Occipital lobe (tissue), 2 donors: Measurements from ENCODE around the gene RASA4B. TPM values are rescaled to one million over a fixed set of nuclear protein-coding genes. Genes with fewer than 3 reads are reported as not detected.

ENCODE experiments used
- DNase-seq: peaks from one replicate; lab custom pipeline; 2025; lab: John Stamatoyannopoulos, UW
- total RNA-seq: library from RNA; depleted of rRNA; stranded (reverse); fragments of >200 nt; gene quantifications from one replicate; pipeline ENCODE4 v1.2.3, GENCODE V29; 2014

The RASA4B gene
- total RNA-seq, 1 donor from 2014 or later, result 12.8 TPM

DNA sequence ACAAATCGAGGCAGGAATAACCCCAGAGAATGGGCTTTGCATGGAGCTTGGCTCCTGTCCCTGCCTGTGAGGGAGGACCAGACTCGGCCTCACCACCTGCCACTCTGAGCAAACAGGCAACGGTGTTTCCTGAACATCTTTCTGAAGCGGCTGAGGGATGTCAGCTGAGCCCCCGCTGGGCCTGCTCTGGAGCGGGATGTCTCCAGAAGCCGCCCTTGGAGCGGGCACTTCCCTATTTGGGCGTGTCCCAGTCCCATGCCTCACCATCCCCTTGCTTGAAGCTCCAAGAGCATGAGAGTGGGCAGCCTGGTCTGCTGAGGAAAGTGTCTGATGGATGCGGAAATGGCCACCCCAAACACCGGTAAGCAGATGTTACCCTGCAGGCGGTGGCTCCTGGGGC is 63.1 kb downstream of the RASA4B start:
- DNase-seq, result no peak

DNA sequence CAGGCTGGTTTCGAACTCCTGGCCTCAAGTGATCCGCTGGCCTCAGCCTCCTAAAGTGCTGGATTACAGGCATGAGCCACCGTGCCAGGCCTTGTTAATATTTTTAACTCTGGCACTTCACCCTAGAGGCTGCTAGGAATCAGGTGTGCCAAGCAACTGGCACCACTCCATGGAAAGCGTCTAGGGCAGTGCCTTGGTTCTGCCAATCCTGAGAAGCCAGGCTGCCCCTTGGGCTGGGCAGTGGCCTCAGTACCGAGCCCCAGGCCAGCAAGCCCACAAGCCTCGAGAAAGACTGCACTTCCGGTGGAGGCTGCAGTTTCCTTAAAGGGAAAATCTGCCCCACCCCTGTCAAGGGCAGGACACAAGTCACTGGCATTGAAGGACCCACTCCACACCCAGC is 64.3 kb downstream of the RASA4B start:
- no peak for DNase-seq

DNA sequence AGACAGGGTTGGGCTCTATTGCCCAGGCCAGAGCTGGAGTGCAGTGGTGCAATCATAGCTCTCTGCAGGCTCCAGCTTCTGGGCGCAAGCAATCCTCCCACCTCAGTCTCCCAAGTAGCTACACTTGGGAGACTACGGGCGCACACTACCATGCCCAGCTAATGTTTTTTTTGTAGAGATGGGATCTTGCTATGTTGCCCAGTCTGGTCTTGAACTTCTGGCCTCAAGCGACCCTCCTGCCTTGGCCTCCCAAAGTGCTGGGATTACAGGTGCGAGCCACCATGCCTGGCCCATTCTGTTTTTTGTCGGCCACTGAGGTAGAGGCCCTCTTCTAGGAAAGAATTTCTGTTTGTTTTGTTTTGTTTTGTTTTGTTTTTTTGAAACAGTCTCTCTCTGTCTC is 65.1 kb downstream of the RASA4B start:
- DNase-seq, result no peak

DNA sequence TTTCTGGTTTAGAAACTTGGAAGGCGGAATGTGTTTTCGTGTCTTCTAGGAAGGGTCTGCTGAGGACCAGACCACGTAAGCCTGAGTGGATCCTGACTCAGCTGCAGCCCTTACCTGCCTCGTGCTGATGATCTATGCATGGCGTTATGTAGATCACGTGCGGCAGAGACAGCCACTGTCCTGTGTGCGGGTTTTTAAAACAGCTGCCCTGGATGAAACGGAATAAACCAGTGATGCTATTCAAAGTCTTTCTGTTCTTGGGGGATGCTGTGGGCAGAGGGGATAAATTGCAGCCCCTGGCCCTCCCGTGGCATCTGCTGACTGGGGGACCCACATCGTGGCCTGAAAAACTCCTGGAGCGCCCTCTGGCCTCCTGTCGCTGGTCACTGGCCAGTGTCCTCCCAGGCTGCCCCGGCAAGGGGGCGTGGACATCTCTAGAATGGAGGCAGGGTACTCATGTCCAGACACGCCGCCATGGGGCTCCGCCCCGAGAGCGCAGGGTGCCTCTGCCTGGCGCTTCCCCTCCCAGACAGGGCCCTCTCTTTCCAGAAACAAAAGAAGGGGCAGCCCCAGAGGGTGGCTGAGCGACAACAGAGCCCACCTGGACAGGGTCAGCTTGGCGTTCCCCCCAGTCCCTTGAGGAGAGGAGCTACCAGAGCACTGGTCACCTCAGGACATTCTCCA is 66.1 kb downstream of the RASA4B start:
- DNase-seq, result no peak

DNA sequence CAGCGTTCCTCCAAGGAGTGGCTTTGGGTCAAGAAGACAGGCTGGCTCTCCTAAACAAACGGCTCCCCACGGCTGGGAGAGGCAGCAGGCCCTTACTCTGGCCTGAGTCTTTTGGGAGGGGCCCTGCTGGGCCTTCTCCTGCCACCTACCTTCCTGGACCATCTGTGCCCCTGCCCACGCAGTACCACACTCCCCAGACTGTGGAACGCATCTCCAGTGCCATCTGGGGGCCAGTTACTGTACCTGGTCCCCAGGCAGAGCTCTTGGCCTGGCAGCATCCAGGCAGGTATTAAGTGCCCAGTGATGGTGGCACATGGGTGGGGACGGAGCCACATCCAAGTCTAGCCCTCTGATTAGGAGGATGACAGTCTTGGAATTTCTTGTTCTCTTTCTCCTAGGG is 67.3 kb downstream of the RASA4B start:
- DNase-seq, result no peak

DNA sequence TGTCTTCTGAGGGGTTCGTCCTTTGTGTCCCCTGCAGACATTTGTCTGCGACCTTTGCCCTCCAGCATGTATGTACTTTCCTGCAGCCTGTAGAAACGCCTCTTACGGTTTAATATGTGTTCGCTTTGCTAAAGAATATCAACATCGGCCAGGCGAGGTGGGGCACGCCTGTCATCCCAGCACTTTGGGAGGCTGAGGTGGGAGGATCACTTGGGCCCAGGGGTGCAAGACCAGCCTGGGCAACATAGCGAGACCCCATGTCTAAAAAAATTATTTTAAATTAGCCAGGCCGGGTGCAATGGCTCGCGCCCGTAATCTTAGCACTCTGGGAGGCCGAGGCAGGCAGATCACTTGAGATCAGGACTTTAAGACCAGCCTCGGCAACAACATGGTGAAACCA is 68.4 kb downstream of the RASA4B start:
- no peak for DNase-seq

DNA sequence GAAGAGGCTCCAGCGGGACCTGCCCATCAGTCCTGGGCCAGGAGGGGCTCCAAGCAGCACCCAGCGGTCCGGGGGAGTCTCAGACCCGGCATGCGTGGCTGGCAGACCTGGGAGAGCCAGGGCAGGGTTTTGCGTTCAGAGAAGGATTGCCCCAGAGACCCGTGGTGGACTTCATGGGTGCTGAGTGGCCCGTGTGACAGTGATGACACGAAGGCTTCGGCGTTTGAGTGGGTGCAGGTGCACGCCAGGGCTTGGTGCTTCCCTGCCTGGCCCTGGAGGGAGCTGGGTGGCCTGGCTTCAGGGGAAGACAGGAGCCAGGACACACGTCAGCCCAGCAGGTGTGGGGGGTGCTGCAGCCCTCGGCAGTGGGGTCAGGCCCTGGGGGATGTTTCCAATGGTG is 70.3 kb downstream of the RASA4B start:
- DNase-seq, result no peak

DNA sequence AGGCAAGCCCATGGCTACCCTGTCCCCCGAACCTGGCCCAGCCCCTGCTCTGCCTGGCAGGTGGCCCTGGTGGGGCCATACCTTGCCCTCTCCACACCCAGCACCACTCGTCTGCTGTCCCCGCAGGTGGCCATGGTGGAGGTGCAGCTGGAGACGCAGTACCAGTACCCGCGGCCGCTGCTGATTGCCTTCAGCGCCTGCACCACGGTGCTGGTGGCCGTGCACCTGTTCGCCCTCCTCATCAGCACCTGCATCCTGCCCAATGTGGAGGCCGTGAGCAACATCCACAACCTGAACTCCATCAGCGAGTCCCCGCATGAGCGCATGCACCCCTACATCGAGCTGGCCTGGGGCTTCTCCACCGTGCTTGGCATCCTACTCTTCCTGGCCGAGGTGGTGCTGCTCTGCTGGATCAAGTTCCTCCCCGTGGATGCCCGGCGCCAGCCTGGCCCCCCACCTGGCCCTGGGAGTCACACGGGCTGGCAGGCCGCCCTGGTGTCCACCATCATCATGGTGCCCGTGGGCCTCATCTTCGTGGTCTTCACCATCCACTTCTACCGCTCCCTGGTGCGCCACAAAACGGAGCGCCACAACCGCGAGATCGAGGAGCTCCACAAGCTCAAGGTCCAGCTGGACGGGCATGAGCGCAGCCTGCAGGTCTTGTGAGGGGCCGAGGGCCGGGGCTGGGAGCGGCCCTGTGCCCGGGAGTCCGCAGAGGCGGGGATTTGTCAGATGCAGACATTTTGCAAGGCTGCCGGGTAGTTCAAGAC is 71.0 kb downstream of the RASA4B start:
- DNase-seq, result no peak

DNA sequence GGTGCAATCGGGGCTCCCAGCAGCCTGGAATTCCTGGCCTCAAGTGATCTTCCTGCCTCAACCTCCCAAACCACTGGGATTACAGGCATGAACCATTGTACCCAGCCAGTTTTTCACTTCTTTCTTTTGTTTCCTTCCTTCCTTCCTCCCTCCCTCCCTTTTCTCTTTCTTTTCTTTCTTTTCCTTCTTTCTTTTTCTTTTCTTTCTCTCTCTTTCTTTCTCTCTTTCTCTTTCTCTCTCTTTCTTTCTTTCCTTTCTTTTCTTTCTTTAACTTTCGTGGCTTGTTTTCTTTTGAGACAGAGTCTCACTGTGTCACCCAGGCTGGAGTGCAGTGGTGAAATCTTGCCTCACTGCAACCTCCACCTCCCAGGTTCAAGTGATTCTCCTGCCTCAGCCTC is 71.9 kb downstream of the RASA4B start:
- no peak for DNase-seq

DNA sequence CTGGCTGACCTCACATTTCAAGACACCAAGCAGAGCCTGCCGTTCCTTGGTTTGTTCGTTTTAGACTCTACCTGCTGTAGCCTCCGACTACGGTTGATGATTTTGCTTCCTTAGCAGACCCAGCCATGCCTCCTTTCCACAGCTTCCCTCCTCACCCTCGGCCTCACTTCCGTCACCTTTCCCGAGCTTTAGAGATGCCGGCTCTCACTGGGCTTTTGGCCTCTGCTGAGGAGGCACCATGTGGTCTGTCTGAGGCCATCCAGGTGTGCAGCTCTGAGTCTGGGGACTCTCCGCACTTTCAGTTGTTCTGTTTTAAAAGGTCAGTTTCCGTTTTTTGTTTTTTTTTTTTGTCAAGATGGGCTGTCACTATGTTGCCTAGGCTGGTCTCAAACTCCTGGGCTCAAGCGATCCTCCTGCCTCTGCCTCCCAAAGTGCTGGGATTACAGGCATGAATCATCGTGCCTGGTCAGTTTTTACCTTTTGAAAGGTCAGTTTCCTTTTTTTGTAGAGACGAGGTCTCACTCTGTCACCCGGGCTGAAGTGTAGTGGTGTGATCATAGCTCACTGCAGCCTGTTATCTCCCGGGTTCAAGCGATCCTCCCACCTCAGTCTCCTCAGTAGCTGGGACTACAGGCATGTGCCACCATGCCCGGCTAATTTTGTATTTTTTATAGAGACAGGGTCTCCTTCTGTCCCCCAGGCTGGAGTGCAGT is 72.5 kb downstream of the RASA4B start:
- no peak for DNase-seq

DNA sequence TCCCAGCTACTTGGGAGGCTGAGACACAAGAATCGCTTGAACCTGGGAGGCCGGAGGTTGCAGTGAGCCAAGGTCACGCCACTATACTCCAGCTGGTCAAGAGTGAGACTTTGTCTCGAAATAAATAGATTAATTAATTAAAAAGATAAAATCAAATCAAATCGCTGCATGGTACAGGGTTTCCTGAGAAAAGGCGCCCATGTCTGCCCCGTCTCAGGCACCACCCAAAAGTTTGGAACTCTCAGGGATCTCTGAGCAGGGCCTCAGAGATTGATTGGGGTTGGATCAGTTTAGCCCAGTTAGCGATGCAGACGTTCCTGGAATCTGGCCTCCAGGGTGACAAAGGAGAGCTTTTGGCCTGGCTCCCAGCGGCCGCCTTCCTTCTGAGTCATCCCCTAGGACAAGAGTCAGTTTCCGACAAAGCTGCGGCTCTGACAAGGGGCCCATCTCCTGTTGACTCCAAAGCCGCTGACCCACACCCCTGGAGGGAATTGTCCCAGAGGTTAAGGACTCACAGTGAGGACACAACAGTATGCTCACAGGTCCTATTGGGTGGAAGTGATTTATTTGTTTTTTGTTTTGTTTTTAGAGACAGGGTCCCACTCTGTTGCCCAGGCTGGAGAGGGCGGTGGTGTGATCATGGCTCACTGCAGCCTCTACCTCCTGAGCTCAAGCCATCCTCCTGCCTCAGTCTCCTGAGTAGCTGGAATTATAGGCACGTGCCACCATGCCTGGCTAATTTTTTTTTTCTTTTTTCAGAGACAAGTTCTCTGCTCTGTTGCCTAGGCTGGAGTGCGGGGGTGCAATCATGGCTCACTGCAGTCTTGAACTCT is 77.4 kb downstream of the RASA4B start:
- no peak for DNase-seq

DNA sequence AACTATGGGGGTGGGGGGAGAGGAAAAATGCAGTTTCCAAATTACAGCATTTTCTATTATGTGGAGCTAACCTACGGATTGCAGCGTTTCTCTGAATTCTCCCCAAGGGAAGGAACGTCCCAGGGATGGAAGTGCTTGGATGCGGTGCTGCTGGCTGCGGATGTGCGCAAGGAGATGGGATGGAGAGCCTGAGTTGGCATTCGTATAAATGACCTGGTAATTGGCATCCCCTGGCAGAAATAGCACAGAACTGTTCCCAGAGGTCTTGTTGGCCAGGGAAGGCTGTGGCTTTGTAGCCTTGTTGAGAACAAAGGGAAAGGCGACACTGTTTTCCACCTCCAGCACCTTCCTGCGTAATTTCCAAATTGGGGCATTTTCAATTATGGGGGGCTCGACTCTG is 81.5 kb downstream of the RASA4B start:
- no peak for DNase-seq

DNA sequence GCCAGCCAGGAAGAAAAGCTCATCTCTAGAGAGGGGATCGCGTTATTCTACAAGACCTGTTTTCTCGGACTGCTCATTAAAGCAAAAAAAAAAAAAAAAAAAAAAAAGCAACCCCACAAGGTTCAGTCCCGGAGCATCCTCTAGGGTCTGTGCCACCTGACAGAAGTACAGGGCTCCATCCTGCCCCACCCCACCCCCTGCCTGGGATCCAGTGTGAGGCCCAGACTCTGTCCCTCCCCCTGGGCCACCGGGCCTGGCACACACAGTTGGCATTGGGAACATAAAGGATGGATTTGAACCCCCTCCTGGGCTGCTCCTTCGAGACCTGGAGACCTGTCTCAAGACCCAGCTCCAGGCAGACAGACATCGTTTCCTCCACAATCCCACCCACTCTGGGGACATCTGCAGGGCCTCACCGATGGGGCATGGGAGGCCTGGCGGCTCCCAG is 83.5 kb downstream of the RASA4B start:
- DNase-seq, result no peak

DNA sequence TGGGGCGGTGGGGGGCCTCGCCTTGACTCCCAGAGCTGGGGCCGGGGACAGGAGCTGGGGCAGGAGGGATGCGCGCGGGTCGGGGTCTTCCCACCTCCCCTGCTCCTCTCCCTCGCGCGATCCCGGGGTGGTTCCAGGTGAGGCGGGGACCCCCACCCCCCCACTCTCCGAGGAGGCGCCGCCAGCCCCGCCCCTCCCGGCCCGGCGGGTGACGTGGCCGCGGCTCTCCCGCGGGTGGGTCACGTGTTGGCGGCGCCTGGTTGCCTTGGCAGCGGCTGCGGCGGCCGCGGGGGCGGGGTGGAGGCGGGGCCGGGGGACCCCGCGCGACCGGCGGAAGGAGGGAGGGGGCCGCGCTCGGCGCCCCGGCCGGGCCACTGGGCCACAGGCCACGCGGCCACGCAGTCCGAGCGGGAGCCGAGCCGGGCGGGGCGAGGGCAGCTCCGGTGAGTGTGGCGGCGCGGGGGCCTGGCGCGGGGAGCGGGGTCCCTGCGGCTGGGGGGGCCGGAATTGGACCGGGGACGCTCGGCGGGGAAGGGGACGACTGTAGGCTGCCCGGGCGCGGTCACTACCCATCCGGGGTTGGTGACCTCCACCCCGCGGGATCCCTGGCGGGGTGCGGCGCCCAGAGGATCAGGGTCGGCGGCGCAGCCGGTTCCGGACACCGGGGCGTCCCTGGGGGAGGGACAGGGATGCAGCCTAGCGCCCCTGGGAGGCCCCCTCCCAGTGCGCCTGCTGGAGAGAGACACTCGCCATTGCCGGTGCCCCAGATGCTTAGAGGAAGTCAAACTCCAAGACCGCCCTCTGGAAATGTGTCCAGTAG is 84.1 kb downstream of the RASA4B start, which contains the start of gene ORAI2:
Gene ORAI2, plus strand, starts transcription at position 357 of the 820 bp plus-strand sequence. CDS start 5,382 bp downstream, outside the sequence.
- peak; percentile 53 for DNase-seq

Other genes starting within 250 kb of the RASA4B start
- gene SH2B2, start 230.9 kb downstream of the RASA4B start, total RNA-seq, result 11.9 TPM
- gene SPDYE6, start 161.3 kb downstream of the RASA4B start, total RNA-seq, result 0.16 TPM
- 13.6 TPM for gene PRKRIP1, start 121.4 kb downstream of the RASA4B start, total RNA-seq
- gene ORAI2, start 84.2 kb downstream of the RASA4B start, total RNA-seq, result 18.1 TPM
- gene ALKBH4, start 52.9 kb downstream of the RASA4B start, total RNA-seq, result 14.3 TPM
- 39.5 TPM for gene LRWD1, start 52.8 kb downstream of the RASA4B start, total RNA-seq
- 8.1 TPM for gene POLR2J, start 38.9 kb downstream of the RASA4B start, total RNA-seq
- 1.4 TPM for gene UPK3BL2, start 25.9 kb upstream of the RASA4B start, total RNA-seq
- gene SPDYE2, start 33.4 kb upstream of the RASA4B start, total RNA-seq, result not detected
- gene POLR2J3, start 54.8 kb upstream of the RASA4B start, total RNA-seq, result 27.3 TPM
- gene RASA4, start 99.0 kb upstream of the RASA4B start, total RNA-seq, result 30.4 TPM
- gene UPK3BL1, start 125.0 kb upstream of the RASA4B start, total RNA-seq, result 45.4 TPM
- not detected for gene SPDYE2B, start 132.5 kb upstream of the RASA4B start, total RNA-seq
- gene POLR2J2, start 153.9 kb upstream of the RASA4B start, total RNA-seq, result 3.1 TPM
- gene FAM185A, start 231.2 kb upstream of the RASA4B start, total RNA-seq, result 21.2 TPM